ENCODE results near the gene AGAP1.

Gene AGAP1

GRCh38 chr2:235549735-235550377 lies 56.0 kb downstream of the AGAP1 start:
- in situ Hi-C loops (cut with HindIII; ENCODE audit: low pct_ligation_motif_present, low sequenced_read_pairs): no loop called here
- no peak for TF ChIP-seq CTCF (IDR thresholded peaks at IDR 0.05; ENCODE audit: low read depth, low read length, missing control alignments)
- H3K36me3 ChIP-seq (replicated peaks): no peaks in the 10 kb centered on the region
- H3K4me3 ChIP-seq (ENCODE audit: low read depth, low read length): no peak overlapping the region
- no peak for DNase-seq
- H3K27ac ChIP-seq: no peak overlapping the region
- no peaks in the 10 kb centered on the region for H3K27me3 ChIP-seq (replicated peaks)

GRCh38 chr2:235550378-235550760 lies 56.5 kb downstream of the AGAP1 start:
- H3K4me3 ChIP-seq (ENCODE audit: low read depth, low read length): no peak overlapping the region
- no peaks in the 10 kb centered on the region for H3K27me3 ChIP-seq (replicated peaks)
- DNase-seq: no peak
- TF ChIP-seq CTCF (IDR thresholded peaks at IDR 0.05; ENCODE audit: low read depth, low read length, missing control alignments): no peak
- in situ Hi-C loops (cut with HindIII; ENCODE audit: low pct_ligation_motif_present, low sequenced_read_pairs): no loop called here
- H3K27ac ChIP-seq: no peak overlapping the region
- no peaks in the 10 kb centered on the region for H3K36me3 ChIP-seq (replicated peaks)

GRCh38 chr2:235550946-235551345 lies 57.1 kb downstream of the AGAP1 start:
- in situ Hi-C loops (cut with HindIII; ENCODE audit: low pct_ligation_motif_present, low sequenced_read_pairs): no loop called here
- H3K27me3 ChIP-seq (replicated peaks): no peaks in the 10 kb centered on the region
- no peaks in the 10 kb centered on the region for H3K36me3 ChIP-seq (replicated peaks)
- no peak overlapping the region for H3K27ac ChIP-seq
- TF ChIP-seq CTCF (IDR thresholded peaks at IDR 0.05; ENCODE audit: low read depth, low read length, missing control alignments): no peak
- DNase-seq: no peak
- H3K4me3 ChIP-seq (ENCODE audit: low read depth, low read length): no peak overlapping the region

GRCh38 chr2:235551965-235552364 lies 58.1 kb downstream of the AGAP1 start:
- Histone ChIP-seq H3K27me3 (replicated peaks) (no peaks in the 10 kb centered on the region), H3K36me3 (replicated peaks) (no peaks in the 10 kb centered on the region), H3K27ac (no peak overlapping the region), H3K4me3 (ENCODE audit: low read depth, low read length) (no peak overlapping the region)
- in situ Hi-C loops (cut with HindIII; ENCODE audit: low pct_ligation_motif_present, low sequenced_read_pairs): no loop called here
- peak; percentile 80 for TF ChIP-seq CTCF (IDR thresholded peaks at IDR 0.05; ENCODE audit: low read depth, low read length, missing control alignments)
- DNase-seq: peak; percentile 28

- TF ChIP-seq CTCF (IDR thresholded peaks at IDR 0.05; ENCODE audit: low read depth, low read length, missing control alignments): no peak
- DNase-seq: no peak
- in situ Hi-C loops (cut with HindIII; ENCODE audit: low pct_ligation_motif_present, low sequenced_read_pairs): no loop called here
- no peaks in the 10 kb centered on the region for H3K36me3 ChIP-seq (replicated peaks)
- H3K27me3 ChIP-seq (replicated peaks): no peaks in the 10 kb centered on the region
- no peak overlapping the region for H3K27ac ChIP-seq
- no peak overlapping the region for H3K4me3 ChIP-seq (ENCODE audit: low read depth, low read length)
These were observed 58.8 kb downstream of the AGAP1 start for GRCh38 chr2:235552671-235553070.

- Histone ChIP-seq H3K4me3 (ENCODE audit: low read depth, low read length) (no peak overlapping the region), H3K36me3 (replicated peaks) (no peaks in the 10 kb centered on the region), H3K27me3 (replicated peaks) (no peaks in the 10 kb centered on the region), H3K27ac (no peak overlapping the region)
- DNase-seq: no peak
- TF ChIP-seq CTCF (IDR thresholded peaks at IDR 0.05; ENCODE audit: low read depth, low read length, missing control alignments): no peak
- in situ Hi-C loops (cut with HindIII; ENCODE audit: low pct_ligation_motif_present, low sequenced_read_pairs): no loop called here
These were observed 59.4 kb downstream of the AGAP1 start for GRCh38 chr2:235553291-235553690.

All from brain microvascular endothelial cell (primary cell).